Hepatocyte (in vitro differentiated cells): ENCODE data around the gene RASSF8.

ENCODE experiments used
- CTCF ChIP-seq: fragments of 200-600 bp; sonication (generic); IDR thresholded peaks from 2 replicates; pipeline ENCODE4 v1.5.1; 2016; ENCODE audit warnings: antibody characterized with exemption, mild to moderate bottlenecking; ENCODE audit not compliant: poor library complexity
- EZH2 ChIP-seq: fragments of 200-600 bp; sonication (generic); IDR thresholded peaks from 2 replicates; pipeline ENCODE4 v1.6.1; 2016; ENCODE audit warnings: antibody characterized with exemption, mild to moderate bottlenecking, borderline replicate concordance
- EZH2phosphoT487 ChIP-seq: fragments of 200-600 bp; sonication (generic); IDR thresholded peaks from one replicate; pipeline ENCODE4 v1.6.1; 2018; ENCODE audit warnings: antibody characterized with exemption, mild to moderate bottlenecking, low read depth, moderate library complexity; ENCODE audit not compliant: unreplicated experiment, severe bottlenecking

DNA sequence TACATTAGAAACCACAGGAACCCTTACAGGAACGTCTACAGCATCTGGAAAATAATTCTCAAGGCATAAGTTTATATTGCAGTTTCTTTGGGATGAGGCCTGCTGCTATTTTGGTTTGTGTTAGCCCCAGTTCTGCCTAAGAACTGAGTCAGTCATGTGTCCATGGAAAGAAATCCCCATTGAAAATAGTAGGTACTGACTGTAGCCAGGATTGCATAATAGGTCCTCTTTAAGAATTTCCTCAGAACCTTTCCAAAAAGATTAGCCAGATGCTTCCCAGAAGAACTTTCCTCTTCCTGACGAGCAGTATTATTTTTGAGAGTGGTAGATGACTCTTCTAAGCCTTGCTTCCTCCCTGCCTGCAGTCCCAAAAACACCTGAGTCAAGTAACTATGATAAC lies 52.6 kb downstream of the RASSF8 start:
- TF ChIP-seq CTCF (no peak), EZH2 (no peak), EZH2phosphoT487 (no peak)
